ENCODE data around the gene C22orf39.

- TF ChIP-seq, protein P1, sequence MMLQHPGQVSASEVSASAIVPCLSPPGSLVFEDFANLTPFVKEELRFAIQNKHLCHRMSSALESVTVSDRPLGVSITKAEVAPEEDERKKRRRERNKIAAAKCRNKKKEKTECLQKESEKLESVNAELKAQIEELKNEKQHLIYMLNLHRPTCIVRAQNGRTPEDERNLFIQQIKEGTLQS (IDR thresholded peaks at IDR 0.05): no peak
- TF ChIP-seq JUND (IDR thresholded peaks at IDR 0.05): no peak
Measured at GRCh38 chr22:19466126-19466716, 18.7 kb upstream of the C22orf39 start.

Measured in liver (tissue), 2 donors.